Measurements from ENCODE around the gene BANP. TPM values are rescaled to one million over a fixed set of nuclear protein-coding genes. Genes with fewer than 3 reads are reported as not detected.
"Not testable (repeated sequence)": the region's sequence is repeated elsewhere in the genome, so short reads cannot be mapped to it uniquely, and the experiment has no call there.

The BANP gene
- polyA plus RNA-seq, 1 of the 3 experiments (the other 2 are of a cell fraction): 16.8 TPM

DNA sequence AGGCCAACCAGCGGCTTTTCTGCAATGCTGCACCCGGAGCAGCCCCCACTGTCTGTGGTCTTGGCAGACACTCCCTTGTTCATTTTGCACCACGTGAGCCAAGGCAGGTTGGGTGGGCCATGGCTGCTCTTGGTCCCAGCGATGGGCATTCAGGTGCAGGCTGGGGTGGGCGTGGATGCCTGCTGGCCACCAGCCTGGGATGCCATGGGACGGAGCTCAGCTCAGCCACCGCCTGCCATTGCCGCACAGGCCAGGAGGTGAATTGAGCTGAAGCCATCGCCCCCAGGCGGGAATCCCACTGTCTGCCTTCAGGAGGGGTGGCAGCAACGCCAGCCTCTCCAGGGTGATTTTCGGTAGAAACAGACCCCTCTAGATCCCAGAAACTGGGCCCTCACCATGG is 155.3 kb downstream of the BANP start:
- H3K27me3 ChIP-seq (ENCODE audit: insufficient read depth); H3K79me2 ChIP-seq (ENCODE audit: insufficient read depth); H3K36me3 ChIP-seq (replicated peaks in 1 of 2; ENCODE audit: control insufficient read depth in 1 of 2, insufficient read depth in 2 of 2, low read length in 1 of 2); H2AFZ ChIP-seq (ENCODE audit: low read depth); H3K4me3 ChIP-seq (ENCODE audit: low read depth in 2 of 2, low read length in 1 of 2); POLR2A ChIA-PET; CTCF ChIA-PET; H3K9ac ChIP-seq; H3K4me2 ChIP-seq; H3K27ac ChIP-seq (ENCODE audit: low read depth in 2 of 2, low read length in 1 of 2); DNase-seq; H3F3A ChIP-seq (replicated peaks; ENCODE audit: insufficient read depth); H4K20me1 ChIP-seq (ENCODE audit: insufficient read depth); H3K9me2 ChIP-seq; H3K9me3 ChIP-seq: not testable (repeated sequence)
- WGBS (ENCODE audit: low lambda C conversion rate): 58% methylated on average over 3 of the region's 12 CpGs
- H3K4me1 ChIP-seq (ENCODE audit: control insufficient read depth in 1 of 2, insufficient read depth in 2 of 2, low read depth in 1 of 2, low read length in 1 of 2): peaks cover 0 to 23% of the 10 kb centered on the region in 2 experiments; a peak in 1 of 4 replicates

DNA sequence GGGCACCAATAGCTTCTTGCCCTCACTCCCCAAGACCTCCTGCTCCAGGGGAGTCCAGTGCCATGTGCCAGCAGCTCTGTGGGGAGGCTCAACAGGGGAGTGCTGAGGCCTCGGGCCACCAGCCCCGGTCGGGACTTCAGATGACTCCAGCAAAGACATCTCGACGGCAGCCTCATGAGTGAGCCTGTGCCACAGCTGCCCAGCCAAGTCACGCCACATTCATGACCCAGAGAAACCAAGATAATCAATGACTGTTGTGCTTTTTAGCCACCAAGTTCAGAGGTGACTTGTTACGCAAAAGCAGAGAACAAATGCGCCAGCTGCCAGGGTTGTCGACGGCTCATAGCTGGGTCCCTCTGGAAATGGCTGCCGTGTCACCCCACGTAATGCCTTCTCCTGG is 157.5 kb downstream of the BANP start:
- CTCF ChIA-PET: no interaction called here
- POLR2A ChIA-PET: no interaction called here
- Histone ChIP-seq H3K79me2 (ENCODE audit: insufficient read depth) (no peaks in the 10 kb centered on the region), H3F3A (replicated peaks; ENCODE audit: insufficient read depth) (no peaks in the 10 kb centered on the region), H3K27ac (ENCODE audit: low read depth in 2 of 2, low read length in 1 of 2) (no peak overlapping the region; a peak in 1 of 4 replicates), H3K9ac (no peak overlapping the region), H3K4me1 (ENCODE audit: control insufficient read depth in 1 of 2, insufficient read depth in 2 of 2, low read depth in 1 of 2, low read length in 1 of 2) (peaks cover 0 to 9% of the 10 kb centered on the region in 2 experiments; a peak in 1 of 4 replicates), H4K20me1 (ENCODE audit: insufficient read depth) (no peaks in the 10 kb centered on the region), H3K27me3 (ENCODE audit: insufficient read depth) (no peaks in the 10 kb centered on the region), H2AFZ (ENCODE audit: low read depth) (no peak overlapping the region), H3K36me3 (replicated peaks in 1 of 2; ENCODE audit: control insufficient read depth in 1 of 2, insufficient read depth in 2 of 2, low read length in 1 of 2) (no peaks in the 10 kb centered on the region), H3K9me2 (no peaks in the 10 kb centered on the region), H3K9me3 (no peaks in the 10 kb centered on the region), H3K4me2 (no peak overlapping the region), H3K4me3 (ENCODE audit: low read depth in 2 of 2, low read length in 1 of 2) (no peak overlapping the region)
- TF ChIP-seq MEF2A (IDR thresholded peaks at IDR 0.05; ENCODE audit: borderline replicate concordance, low read depth): no peak
- TF ChIP-seq, protein P1, sequence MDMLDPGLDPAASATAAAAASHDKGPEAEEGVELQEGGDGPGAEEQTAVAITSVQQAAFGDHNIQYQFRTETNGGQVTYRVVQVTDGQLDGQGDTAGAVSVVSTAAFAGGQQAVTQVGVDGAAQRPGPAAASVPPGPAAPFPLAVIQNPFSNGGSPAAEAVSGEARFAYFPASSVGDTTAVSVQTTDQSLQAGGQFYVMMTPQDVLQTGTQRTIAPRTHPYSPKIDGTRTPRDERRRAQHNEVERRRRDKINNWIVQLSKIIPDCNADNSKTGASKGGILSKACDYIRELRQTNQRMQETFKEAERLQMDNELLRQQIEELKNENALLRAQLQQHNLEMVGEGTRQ (IDR thresholded peaks at IDR 0.05; ENCODE audit: borderline replicate concordance, low read depth, low read length): no peak
- TF ChIP-seq RCOR1 (IDR thresholded peaks at IDR 0.05; ENCODE audit: low read length): no peak
- TF ChIP-seq SIN3A (IDR thresholded peaks at IDR 0.05; ENCODE audit: borderline replicate concordance, low read depth, low read length): no peak
- TF ChIP-seq ELF1 (IDR thresholded peaks at IDR 0.05): no peak
- no peak for TF ChIP-seq GATA2 (CRISPR knock-in tag; IDR thresholded peaks at IDR 0.05)
- TF ChIP-seq, protein P2, sequence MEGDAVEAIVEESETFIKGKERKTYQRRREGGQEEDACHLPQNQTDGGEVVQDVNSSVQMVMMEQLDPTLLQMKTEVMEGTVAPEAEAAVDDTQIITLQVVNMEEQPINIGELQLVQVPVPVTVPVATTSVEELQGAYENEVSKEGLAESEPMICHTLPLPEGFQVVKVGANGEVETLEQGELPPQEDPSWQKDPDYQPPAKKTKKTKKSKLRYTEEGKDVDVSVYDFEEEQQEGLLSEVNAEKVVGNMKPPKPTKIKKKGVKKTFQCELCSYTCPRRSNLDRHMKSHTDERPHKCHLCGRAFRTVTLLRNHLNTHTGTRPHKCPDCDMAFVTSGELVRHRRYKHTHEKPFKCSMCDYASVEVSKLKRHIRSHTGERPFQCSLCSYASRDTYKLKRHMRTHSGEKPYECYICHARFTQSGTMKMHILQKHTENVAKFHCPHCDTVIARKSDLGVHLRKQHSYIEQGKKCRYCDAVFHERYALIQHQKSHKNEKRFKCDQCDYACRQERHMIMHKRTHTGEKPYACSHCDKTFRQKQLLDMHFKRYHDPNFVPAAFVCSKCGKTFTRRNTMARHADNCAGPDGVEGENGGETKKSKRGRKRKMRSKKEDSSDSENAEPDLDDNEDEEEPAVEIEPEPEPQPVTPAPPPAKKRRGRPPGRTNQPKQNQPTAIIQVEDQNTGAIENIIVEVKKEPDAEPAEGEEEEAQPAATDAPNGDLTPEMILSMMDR (IDR thresholded peaks at IDR 0.05): no peak
- no peak for TF ChIP-seq FOSL2 (IDR thresholded peaks at IDR 0.05; ENCODE audit: borderline replicate concordance, low read depth)
- no peak for TF ChIP-seq NRF1 (IDR thresholded peaks at IDR 0.05; ENCODE audit: low read depth, low read length)
- no peak for TF ChIP-seq TEAD4 (IDR thresholded peaks at IDR 0.05; ENCODE audit: borderline replicate concordance, insufficient read depth)
- TF ChIP-seq, protein P3, sequence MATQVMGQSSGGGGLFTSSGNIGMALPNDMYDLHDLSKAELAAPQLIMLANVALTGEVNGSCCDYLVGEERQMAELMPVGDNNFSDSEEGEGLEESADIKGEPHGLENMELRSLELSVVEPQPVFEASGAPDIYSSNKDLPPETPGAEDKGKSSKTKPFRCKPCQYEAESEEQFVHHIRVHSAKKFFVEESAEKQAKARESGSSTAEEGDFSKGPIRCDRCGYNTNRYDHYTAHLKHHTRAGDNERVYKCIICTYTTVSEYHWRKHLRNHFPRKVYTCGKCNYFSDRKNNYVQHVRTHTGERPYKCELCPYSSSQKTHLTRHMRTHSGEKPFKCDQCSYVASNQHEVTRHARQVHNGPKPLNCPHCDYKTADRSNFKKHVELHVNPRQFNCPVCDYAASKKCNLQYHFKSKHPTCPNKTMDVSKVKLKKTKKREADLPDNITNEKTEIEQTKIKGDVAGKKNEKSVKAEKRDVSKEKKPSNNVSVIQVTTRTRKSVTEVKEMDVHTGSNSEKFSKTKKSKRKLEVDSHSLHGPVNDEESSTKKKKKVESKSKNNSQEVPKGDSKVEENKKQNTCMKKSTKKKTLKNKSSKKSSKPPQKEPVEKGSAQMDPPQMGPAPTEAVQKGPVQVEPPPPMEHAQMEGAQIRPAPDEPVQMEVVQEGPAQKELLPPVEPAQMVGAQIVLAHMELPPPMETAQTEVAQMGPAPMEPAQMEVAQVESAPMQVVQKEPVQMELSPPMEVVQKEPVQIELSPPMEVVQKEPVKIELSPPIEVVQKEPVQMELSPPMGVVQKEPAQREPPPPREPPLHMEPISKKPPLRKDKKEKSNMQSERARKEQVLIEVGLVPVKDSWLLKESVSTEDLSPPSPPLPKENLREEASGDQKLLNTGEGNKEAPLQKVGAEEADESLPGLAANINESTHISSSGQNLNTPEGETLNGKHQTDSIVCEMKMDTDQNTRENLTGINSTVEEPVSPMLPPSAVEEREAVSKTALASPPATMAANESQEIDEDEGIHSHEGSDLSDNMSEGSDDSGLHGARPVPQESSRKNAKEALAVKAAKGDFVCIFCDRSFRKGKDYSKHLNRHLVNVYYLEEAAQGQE (IDR thresholded peaks at IDR 0.05; ENCODE audit: low read depth, low read length): no peak
- no peak for TF ChIP-seq EP300 (IDR thresholded peaks at IDR 0.05; ENCODE audit: borderline replicate concordance in 1 of 2, low read depth in 1 of 2, low read length in 1 of 2)
- no peak for TF ChIP-seq RAD21 (IDR thresholded peaks at IDR 0.05; ENCODE audit: low read length)
- 91% methylated on average over 6 of the region's 12 CpGs for WGBS (ENCODE audit: low lambda C conversion rate)
- no peak for DNase-seq

DNA sequence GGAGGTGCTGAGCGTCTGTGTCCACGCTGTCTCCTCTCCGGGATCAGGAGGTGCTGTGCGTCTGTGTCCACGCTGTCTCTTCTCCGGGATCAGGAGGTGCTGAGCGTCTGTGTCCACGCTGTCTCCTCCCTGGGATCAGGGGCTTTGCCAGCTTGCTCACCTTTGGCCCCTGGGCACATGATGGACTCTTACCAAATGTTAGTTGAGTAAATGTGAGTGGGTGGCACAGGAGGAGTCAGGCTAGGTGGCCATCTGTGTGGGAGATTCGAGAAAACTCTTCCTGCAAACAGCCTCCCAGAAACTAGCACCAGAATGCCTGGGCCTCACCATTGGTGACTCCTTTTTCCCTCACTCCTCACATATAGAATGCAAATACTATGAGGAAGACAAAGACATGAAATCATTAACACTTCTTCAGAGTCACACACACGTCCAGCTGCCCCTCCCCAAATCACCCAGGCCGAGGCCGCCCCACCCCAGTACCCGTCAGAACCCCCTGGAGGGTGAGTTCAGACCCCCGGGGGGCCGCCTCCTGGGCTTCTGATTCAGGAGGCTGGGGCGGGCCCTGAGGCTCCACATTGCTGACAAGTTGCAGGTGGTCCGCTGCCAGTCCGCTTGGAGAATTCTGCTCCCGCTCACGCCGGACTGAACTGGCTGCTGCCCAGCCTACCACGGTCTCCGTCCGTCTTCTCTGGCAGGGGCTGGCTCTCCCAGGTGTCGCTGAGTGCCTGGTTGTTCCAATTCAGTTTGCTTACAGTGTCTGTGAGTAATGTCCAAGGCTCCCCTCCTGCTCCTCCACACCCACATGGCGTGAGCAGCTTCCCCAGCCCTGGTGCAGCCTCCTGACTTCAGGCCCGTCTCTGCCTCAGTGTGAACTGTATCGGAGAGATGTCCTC is 158.7 kb downstream of the BANP start:
- H3K9ac ChIP-seq; H3K9me2 ChIP-seq; H3F3A ChIP-seq (replicated peaks; ENCODE audit: insufficient read depth); CTCF ChIA-PET; H3K36me3 ChIP-seq (replicated peaks in 1 of 2; ENCODE audit: control insufficient read depth in 1 of 2, insufficient read depth in 2 of 2, low read length in 1 of 2); H2AFZ ChIP-seq (ENCODE audit: low read depth); DNase-seq; H4K20me1 ChIP-seq (ENCODE audit: insufficient read depth); H3K9me3 ChIP-seq; H3K4me3 ChIP-seq (ENCODE audit: low read depth in 2 of 2, low read length in 1 of 2); H3K4me2 ChIP-seq; H3K79me2 ChIP-seq (ENCODE audit: insufficient read depth); POLR2A ChIA-PET; H3K27ac ChIP-seq (ENCODE audit: low read depth in 2 of 2, low read length in 1 of 2); H3K4me1 ChIP-seq (ENCODE audit: control insufficient read depth in 1 of 2, insufficient read depth in 2 of 2, low read depth in 1 of 2, low read length in 1 of 2); H3K27me3 ChIP-seq (ENCODE audit: insufficient read depth): not testable (repeated sequence)
- WGBS (ENCODE audit: low lambda C conversion rate): 76% methylated on average over 28 of the region's 28 CpGs
